Measurements from ENCODE around the gene DEDD. TPM values are rescaled to one million over a fixed set of nuclear protein-coding genes. Genes with fewer than 3 reads are reported as not detected.

DEDD gene
- total RNA-seq, 1 experiment from 2014 or later: 44.7 TPM

DNA sequence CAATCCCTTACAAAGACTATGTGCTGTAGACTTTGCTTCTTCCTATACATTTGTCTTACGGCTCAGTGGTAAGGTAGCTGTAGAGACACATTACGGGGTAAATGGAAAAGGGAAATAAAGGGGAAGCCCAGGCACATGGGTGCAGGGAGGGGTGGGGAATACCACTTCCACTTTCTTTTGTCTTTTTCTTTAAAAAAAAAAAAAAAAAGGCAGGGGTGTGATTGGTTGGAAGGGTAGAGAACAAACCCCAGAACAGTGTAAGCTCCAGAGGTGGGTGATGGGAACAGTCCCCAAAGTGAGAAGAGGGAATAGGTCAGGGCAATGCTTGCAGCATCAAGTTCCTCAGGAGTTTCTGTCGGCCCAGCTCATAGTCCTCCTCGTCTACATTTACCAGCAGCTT lies 10.6 kb downstream of the DEDD start:
- Mint-ChIP-seq H3K36me3 (ENCODE audit: insufficient read depth in 1 of 3, low read depth in 3 of 3) (peaks cover 38 to 71% (median 66%) of the 10 kb centered on the region in 3 experiments; a peak in 6 of 7 replicates), H3K27me3 (ENCODE audit: low read depth) (no peaks in the 10 kb centered on the region), H3K27ac (no peak overlapping the region), H3K4me3 (no peak overlapping the region), H3K9me3 (no peaks in the 10 kb centered on the region), H3K4me1 (peaks cover 15 to 21% of the 10 kb centered on the region in 2 experiments)
- no peak overlapping the region for H3K27ac ChIP-seq (ENCODE audit: insufficient read length, low read depth, low read length)
- H3K14ac ChIP-seq (ENCODE audit: insufficient read depth, low read length): no peak overlapping the region
- peaks cover 2% of the 10 kb centered on the region; the same call in 1 of the 2 replicates for H3K79me2 ChIP-seq (ENCODE audit: insufficient read depth, low read length)
- no peak overlapping the region for H3K4me2 ChIP-seq (ENCODE audit: insufficient read depth, insufficient read length, low read length)
- no peaks in the 10 kb centered on the region for H3K27me3 ChIP-seq (ENCODE audit: insufficient read depth, low read length)
- no CpG with 5 or more reads among the region's 4 CpGs for WGBS (ENCODE audit: extremely low coverage, insufficient read length, low lambda C conversion rate)
- no peaks in the 10 kb centered on the region for H4K20me1 ChIP-seq (ENCODE audit: control insufficient read depth, insufficient read depth, insufficient read length)
- no peak overlapping the region for H3K18ac ChIP-seq (ENCODE audit: insufficient read length, low read depth, low read length)
- H3K23ac ChIP-seq (ENCODE audit: insufficient read length, low read depth, low read length): no peak overlapping the region
- no peak overlapping the region for H2AFZ ChIP-seq (ENCODE audit: low read length)
- peaks cover 5% of the 10 kb centered on the region; the same call in 1 of the 2 replicates for H3K4me1 ChIP-seq (ENCODE audit: insufficient read depth, low read length)
- H3K56ac ChIP-seq (ENCODE audit: insufficient read length, low read depth, low read length): no peak overlapping the region
- H2BK120ac ChIP-seq (ENCODE audit: low read depth, low read length, poor library complexity, severe bottlenecking): no peak overlapping the region
- H3T11ph ChIP-seq (ENCODE audit: low read length): no peak overlapping the region
- H4K5ac ChIP-seq (ENCODE audit: insufficient read length, low read depth, low read length): no peak overlapping the region
- no peak overlapping the region for H4K8ac ChIP-seq (replicated peaks; ENCODE audit: insufficient read length, low read depth, low read length)
- TF ChIP-seq, protein P1, sequence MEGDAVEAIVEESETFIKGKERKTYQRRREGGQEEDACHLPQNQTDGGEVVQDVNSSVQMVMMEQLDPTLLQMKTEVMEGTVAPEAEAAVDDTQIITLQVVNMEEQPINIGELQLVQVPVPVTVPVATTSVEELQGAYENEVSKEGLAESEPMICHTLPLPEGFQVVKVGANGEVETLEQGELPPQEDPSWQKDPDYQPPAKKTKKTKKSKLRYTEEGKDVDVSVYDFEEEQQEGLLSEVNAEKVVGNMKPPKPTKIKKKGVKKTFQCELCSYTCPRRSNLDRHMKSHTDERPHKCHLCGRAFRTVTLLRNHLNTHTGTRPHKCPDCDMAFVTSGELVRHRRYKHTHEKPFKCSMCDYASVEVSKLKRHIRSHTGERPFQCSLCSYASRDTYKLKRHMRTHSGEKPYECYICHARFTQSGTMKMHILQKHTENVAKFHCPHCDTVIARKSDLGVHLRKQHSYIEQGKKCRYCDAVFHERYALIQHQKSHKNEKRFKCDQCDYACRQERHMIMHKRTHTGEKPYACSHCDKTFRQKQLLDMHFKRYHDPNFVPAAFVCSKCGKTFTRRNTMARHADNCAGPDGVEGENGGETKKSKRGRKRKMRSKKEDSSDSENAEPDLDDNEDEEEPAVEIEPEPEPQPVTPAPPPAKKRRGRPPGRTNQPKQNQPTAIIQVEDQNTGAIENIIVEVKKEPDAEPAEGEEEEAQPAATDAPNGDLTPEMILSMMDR (conservative IDR thresholded peaks at IDR 0.05): no peak
- no peak overlapping the region for H2BK20ac ChIP-seq (ENCODE audit: low read depth, low read length, poor library complexity, severe bottlenecking)
- no peak overlapping the region for H4K91ac ChIP-seq (ENCODE audit: insufficient read length, low read depth, low read length)
- H2BK12ac ChIP-seq (ENCODE audit: insufficient read length, low read depth, low read length): no peak overlapping the region
- no peak for DNase-seq
- no peak overlapping the region for H2BK15ac ChIP-seq (ENCODE audit: low read depth, low read length)
- peaks cover 9% of the 10 kb centered on the region for H3K23me2 ChIP-seq (ENCODE audit: insufficient read length, low read depth, low read length, poor library complexity, severe bottlenecking)
- H3K4ac ChIP-seq (ENCODE audit: low read depth, low read length): no peak overlapping the region
- H3K9ac ChIP-seq (ENCODE audit: extremely low read depth, insufficient read length, low read length): no peak overlapping the region
- no peaks in the 10 kb centered on the region for H3K9me3 ChIP-seq (ENCODE audit: control insufficient read depth, low read depth, low read length)
- no peak overlapping the region for H2BK5ac ChIP-seq (ENCODE audit: insufficient read length, low read length)
- no peaks in the 10 kb centered on the region for H3K79me1 ChIP-seq (ENCODE audit: insufficient read depth, low read depth, low read length, poor library complexity, severe bottlenecking)
- no peak overlapping the region for H2AK5ac ChIP-seq (ENCODE audit: insufficient read length, low read length)
